Measurements from ENCODE around the gene USP8. TPM values are rescaled to one million over a fixed set of nuclear protein-coding genes. Genes with fewer than 3 reads are reported as not detected.
A peak's percentile ranks its signal among the peaks of the same experiment; 100 is the strongest.
"Not testable (repeated sequence)": the region's sequence is repeated elsewhere in the genome, so short reads cannot be mapped to it uniquely, and the experiment has no call there.

The USP8 gene
- total and polyA plus RNA-seq, 3 experiments from 2014 or later, result 54.0 to 64.1 (median 59.8) TPM

- H3K9me3 ChIP-seq (ENCODE audit: low read length); POLR2A ChIA-PET; H3K27me3 ChIP-seq (ENCODE audit: insufficient read depth, low read length, poor library complexity, severe bottlenecking); H3K4me3 ChIP-seq (ENCODE audit: low read length); CTCF ChIA-PET; DNase-seq; H3K27ac ChIP-seq (ENCODE audit: low read depth, low read length); H3K27me3 Mint-ChIP-seq; H3K4me1 Mint-ChIP-seq; H3K9me3 Mint-ChIP-seq; H3K4me1 ChIP-seq (ENCODE audit: insufficient read depth, low read length); H3K4me3 Mint-ChIP-seq: not testable (repeated sequence)
- peaks cover 39% of the 10 kb centered on the region for H3K36me3 ChIP-seq (ENCODE audit: insufficient read depth, low read length)
- H3K36me3 Mint-ChIP-seq, result peaks cover 8 to 88% (median 29%) of the 10 kb centered on the region in 3 donors
- peak overlapping the region in 1 of 8 donors; percentile 43 for H3K27ac Mint-ChIP-seq
These were observed 70.3 kb downstream of the USP8 start for GRCh38 chr15:50494547-50494946.

GRCh38 chr15:50496692-50497091, 72.5 kb downstream of the USP8 start:
- ChIA-PET POLR2A (no interaction called here), CTCF (no interaction called here)
- Histone ChIP-seq H3K4me3 (ENCODE audit: low read length) (no peak overlapping the region), H3K4me1 (ENCODE audit: insufficient read depth, low read length) (no peaks in the 10 kb centered on the region), H3K36me3 (ENCODE audit: insufficient read depth, low read length) (peaks cover 35% of the 10 kb centered on the region), H3K9me3 (ENCODE audit: low read length) (no peaks in the 10 kb centered on the region), H3K27me3 (ENCODE audit: insufficient read depth, low read length, poor library complexity, severe bottlenecking) (no peaks in the 10 kb centered on the region), H3K27ac (ENCODE audit: low read depth, low read length) (no peak overlapping the region)
- peak overlapping the region in 1 of 8 donors; percentile 43 for H3K27ac Mint-ChIP-seq
- no peak overlapping the region for H3K4me3 Mint-ChIP-seq
- no peaks in the 10 kb centered on the region for H3K4me1 Mint-ChIP-seq
- H3K36me3 Mint-ChIP-seq, result peaks cover 4 to 87% (median 34%) of the 10 kb centered on the region in 3 donors
- DNase-seq, result no peak
- H3K27me3 Mint-ChIP-seq, result no peaks in the 10 kb centered on the region
- no peaks in the 10 kb centered on the region for H3K9me3 Mint-ChIP-seq

- POLR2A ChIA-PET, result no interaction called here
These were observed 76.1 kb downstream of the USP8 start for GRCh38 chr15:50500352-50500751.

GRCh38 chr15:50501815-50502214, 77.6 kb downstream of the USP8 start:
- Histone ChIP-seq H3K36me3 (ENCODE audit: insufficient read depth, low read length) (peaks cover 11% of the 10 kb centered on the region), H3K27me3 (ENCODE audit: insufficient read depth, low read length, poor library complexity, severe bottlenecking) (no peaks in the 10 kb centered on the region), H3K4me3 (ENCODE audit: low read length) (no peak overlapping the region), H3K9me3 (ENCODE audit: low read length) (no peaks in the 10 kb centered on the region), H3K27ac (ENCODE audit: low read depth, low read length) (no peak overlapping the region), H3K4me1 (ENCODE audit: insufficient read depth, low read length) (no peaks in the 10 kb centered on the region)
- CTCF ChIA-PET, result no interaction called here
- Mint-ChIP-seq H3K27me3 (no peaks in the 10 kb centered on the region), H3K4me1 (no peaks in the 10 kb centered on the region), H3K27ac (no peak overlapping the region), H3K36me3 (peaks cover 0 to 60% (median 26%) of the 10 kb centered on the region in 3 donors), H3K4me3 (no peak overlapping the region), H3K9me3 (no peaks in the 10 kb centered on the region)
- DNase-seq, result no peak
- POLR2A ChIA-PET, result interaction anchor here (0.7 kb wide), 1 partner anchor 141 kb away, joined by 3 read pairs; no protein-coding TSS in a partner anchor

More at GRCh38 chr15:50500352-50500751, 76.1 kb downstream of the USP8 start:
- no peak overlapping the region for H3K4me3 Mint-ChIP-seq
- peaks cover 4 to 70% (median 31%) of the 10 kb centered on the region in 3 donors for H3K36me3 Mint-ChIP-seq
- Histone ChIP-seq H3K27ac (ENCODE audit: low read depth, low read length) (no peak overlapping the region), H3K9me3 (ENCODE audit: low read length) (no peaks in the 10 kb centered on the region), H3K4me3 (ENCODE audit: low read length) (no peak overlapping the region), H3K36me3 (ENCODE audit: insufficient read depth, low read length) (peaks cover 14% of the 10 kb centered on the region), H3K4me1 (ENCODE audit: insufficient read depth, low read length) (no peaks in the 10 kb centered on the region), H3K27me3 (ENCODE audit: insufficient read depth, low read length, poor library complexity, severe bottlenecking) (no peaks in the 10 kb centered on the region)
- CTCF ChIA-PET, result no interaction called here
- no peaks in the 10 kb centered on the region for H3K9me3 Mint-ChIP-seq
- H3K4me1 Mint-ChIP-seq, result no peaks in the 10 kb centered on the region
- no peak for DNase-seq
- no peaks in the 10 kb centered on the region for H3K27me3 Mint-ChIP-seq
- peak overlapping the region in 2 of 8 donors; percentile 9 to 12 for H3K27ac Mint-ChIP-seq

- H3K27me3 ChIP-seq (ENCODE audit: insufficient read depth, low read length, poor library complexity, severe bottlenecking), result no peaks in the 10 kb centered on the region
- peaks cover 6% of the 10 kb centered on the region for H3K36me3 ChIP-seq (ENCODE audit: insufficient read depth, low read length)
- Mint-ChIP-seq H3K4me3 (no peak overlapping the region), H3K9me3 (no peaks in the 10 kb centered on the region), H3K4me1 (no peaks in the 10 kb centered on the region), H3K36me3 (peaks cover 0 to 49% (median 23%) of the 10 kb centered on the region in 3 donors), H3K27ac (peak overlapping the region in 1 of 8 donors; percentile 81), H3K27me3 (peaks cover 0 to 3% of the 10 kb centered on the region in 2 donors)
- CTCF ChIA-PET, result no interaction called here
- H3K9me3 ChIP-seq (ENCODE audit: low read length), result no peaks in the 10 kb centered on the region
- H3K27ac ChIP-seq (ENCODE audit: low read depth, low read length), result no peak overlapping the region
- no peak overlapping the region for H3K4me3 ChIP-seq (ENCODE audit: low read length)
- no peak for DNase-seq
- H3K4me1 ChIP-seq (ENCODE audit: insufficient read depth, low read length), result no peaks in the 10 kb centered on the region
- POLR2A ChIA-PET, result no interaction called here
These were observed 78.9 kb downstream of the USP8 start for GRCh38 chr15:50503144-50503543.

- H3K36me3 ChIP-seq (ENCODE audit: insufficient read depth, low read length); POLR2A ChIA-PET; DNase-seq; H3K9me3 ChIP-seq (ENCODE audit: low read length); H3K9me3 Mint-ChIP-seq; CTCF ChIA-PET; H3K27me3 ChIP-seq (ENCODE audit: insufficient read depth, low read length, poor library complexity, severe bottlenecking); H3K4me1 Mint-ChIP-seq; H3K4me3 ChIP-seq (ENCODE audit: low read length); H3K4me1 ChIP-seq (ENCODE audit: insufficient read depth, low read length); H3K4me3 Mint-ChIP-seq; H3K27me3 Mint-ChIP-seq; H3K27ac ChIP-seq (ENCODE audit: low read depth, low read length): not testable (repeated sequence)
- peaks cover 0 to 27% (median 11%) of the 10 kb centered on the region in 3 donors for H3K36me3 Mint-ChIP-seq
- H3K27ac Mint-ChIP-seq, result peak overlapping the region in 2 of 8 donors; percentile 33 to 53
These were observed 81.5 kb downstream of the USP8 start for GRCh38 chr15:50505656-50506055.

- ChIA-PET CTCF (no interaction called here), POLR2A (no interaction called here)
- Mint-ChIP-seq H3K27me3 (peaks cover 0 to 3% of the 10 kb centered on the region in 2 donors), H3K27ac (no peak overlapping the region), H3K4me3 (no peak overlapping the region), H3K4me1 (no peaks in the 10 kb centered on the region), H3K9me3 (no peaks in the 10 kb centered on the region), H3K36me3 (peaks cover 0 to 24% (median 10%) of the 10 kb centered on the region in 3 donors)
- H3K36me3 ChIP-seq (ENCODE audit: insufficient read depth, low read length), result no peaks in the 10 kb centered on the region
- no peaks in the 10 kb centered on the region for H3K9me3 ChIP-seq (ENCODE audit: low read length)
- DNase-seq, result no peak
- no peak overlapping the region for H3K4me3 ChIP-seq (ENCODE audit: low read length)
- no peak overlapping the region for H3K27ac ChIP-seq (ENCODE audit: low read depth, low read length)
- H3K4me1 ChIP-seq (ENCODE audit: insufficient read depth, low read length), result no peaks in the 10 kb centered on the region
- H3K27me3 ChIP-seq (ENCODE audit: insufficient read depth, low read length, poor library complexity, severe bottlenecking), result no peaks in the 10 kb centered on the region
These were observed 81.9 kb downstream of the USP8 start for GRCh38 chr15:50506121-50506520.

- H3K27me3 ChIP-seq (ENCODE audit: insufficient read depth, low read length, poor library complexity, severe bottlenecking), result no peaks in the 10 kb centered on the region
- Mint-ChIP-seq H3K4me1 (no peaks in the 10 kb centered on the region), H3K27ac (no peak overlapping the region), H3K36me3 (peaks cover 0 to 5% (median 0%) of the 10 kb centered on the region in 3 donors), H3K9me3 (peaks cover 3 to 8% (median 7%) of the 10 kb centered on the region in 5 donors), H3K27me3 (no peaks in the 10 kb centered on the region), H3K4me3 (no peak overlapping the region)
- POLR2A ChIA-PET, result no interaction called here
- no peak for DNase-seq
- CTCF ChIA-PET, result no interaction called here
- H3K27ac ChIP-seq (ENCODE audit: low read depth, low read length), result no peak overlapping the region
- H3K9me3 ChIP-seq (ENCODE audit: low read length), result no peaks in the 10 kb centered on the region
- no peaks in the 10 kb centered on the region for H3K4me1 ChIP-seq (ENCODE audit: insufficient read depth, low read length)
- H3K36me3 ChIP-seq (ENCODE audit: insufficient read depth, low read length), result no peaks in the 10 kb centered on the region
- no peak overlapping the region for H3K4me3 ChIP-seq (ENCODE audit: low read length)
These were observed 88.8 kb downstream of the USP8 start for GRCh38 chr15:50513001-50513400.
